ENCODE measurements around the gene FAM110A. TPM values are rescaled to one million over a fixed set of nuclear protein-coding genes. Genes with fewer than 3 reads are reported as not detected.
A peak's percentile ranks its signal among the peaks of the same experiment; 100 is the strongest.

Gene FAM110A
- total and polyA plus RNA-seq, 9 of the 15 experiments (the other 6 are each of a cell fraction or from before 2014, with no cell fraction given) = 0.73 to 15.5 (median 3.6) TPM

- TF ChIP-seq THAP7 (CRISPR knock-in tag; IDR thresholded peaks at IDR 0.05) = no peak
- TF ChIP-seq KHSRP (IDR thresholded peaks at IDR 0.05) = no peak
- TF ChIP-seq NR2C2 (CRISPR knock-in tag; IDR thresholded peaks at IDR 0.05) = no peak
- TF ChIP-seq NR2C2 (tag; IDR thresholded peaks at IDR 0.05) = 0 out of 2 replicates have a peak, but pooled peaks have one; percentile 6
- no peak for TF ChIP-seq NFXL1 (CRISPR knock-in tag; IDR thresholded peaks at IDR 0.05)
- no peak for TF ChIP-seq ZKSCAN8 (CRISPR knock-in tag; IDR thresholded peaks at IDR 0.05)
- TF ChIP-seq, protein P1, sequence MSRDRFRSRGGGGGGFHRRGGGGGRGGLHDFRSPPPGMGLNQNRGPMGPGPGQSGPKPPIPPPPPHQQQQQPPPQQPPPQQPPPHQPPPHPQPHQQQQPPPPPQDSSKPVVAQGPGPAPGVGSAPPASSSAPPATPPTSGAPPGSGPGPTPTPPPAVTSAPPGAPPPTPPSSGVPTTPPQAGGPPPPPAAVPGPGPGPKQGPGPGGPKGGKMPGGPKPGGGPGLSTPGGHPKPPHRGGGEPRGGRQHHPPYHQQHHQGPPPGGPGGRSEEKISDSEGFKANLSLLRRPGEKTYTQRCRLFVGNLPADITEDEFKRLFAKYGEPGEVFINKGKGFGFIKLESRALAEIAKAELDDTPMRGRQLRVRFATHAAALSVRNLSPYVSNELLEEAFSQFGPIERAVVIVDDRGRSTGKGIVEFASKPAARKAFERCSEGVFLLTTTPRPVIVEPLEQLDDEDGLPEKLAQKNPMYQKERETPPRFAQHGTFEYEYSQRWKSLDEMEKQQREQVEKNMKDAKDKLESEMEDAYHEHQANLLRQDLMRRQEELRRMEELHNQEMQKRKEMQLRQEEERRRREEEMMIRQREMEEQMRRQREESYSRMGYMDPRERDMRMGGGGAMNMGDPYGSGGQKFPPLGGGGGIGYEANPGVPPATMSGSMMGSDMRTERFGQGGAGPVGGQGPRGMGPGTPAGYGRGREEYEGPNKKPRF (IDR thresholded peaks at IDR 0.05; ENCODE audit: low read depth, low read length) = no peak
- TF ChIP-seq TGIF2 (CRISPR knock-in tag; IDR thresholded peaks at IDR 0.05) = no peak
- no peak for TF ChIP-seq CEBPG (CRISPR knock-in tag; IDR thresholded peaks at IDR 0.05)
- no peak for TF ChIP-seq CEBPG (tag; conservative IDR thresholded peaks at IDR 0.05 in 1 of 2, IDR thresholded peaks at IDR 0.05 in 1 of 2)
Observed at GRCh38 chr20:829551-829950, 4.0 kb upstream of the FAM110A start (continued).
